ENCODE data around the gene ROBO2. TPM values are rescaled to one million over a fixed set of nuclear protein-coding genes. Genes with fewer than 3 reads are reported as not detected.

The ROBO2 gene
- total RNA-seq, 1 donor from 2014 or later, result 11.0 TPM

DNA sequence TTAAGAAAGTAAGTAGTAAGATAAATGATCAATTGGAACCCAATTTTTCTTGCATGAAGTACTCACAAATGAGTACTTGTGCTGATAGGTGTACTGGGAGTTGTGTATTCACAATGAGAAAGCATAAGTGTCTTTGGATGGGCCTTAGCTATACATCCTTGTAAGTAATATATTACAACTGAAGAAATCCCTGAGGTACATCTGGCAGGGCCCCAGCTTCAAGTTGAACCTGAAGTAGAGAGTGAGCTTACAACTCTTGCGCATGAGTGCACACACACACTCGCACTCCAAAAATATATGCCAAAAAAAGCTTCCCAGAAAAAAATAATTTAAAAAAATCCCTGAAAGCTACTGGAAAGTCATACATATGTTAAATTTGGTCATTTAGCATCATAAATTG is 222.5 kb downstream of the ROBO2 start:
- Histone ChIP-seq H3K27me3 (no peaks in the 10 kb centered on the region), H3K9me3 (no peaks in the 10 kb centered on the region), H3K36me3 (no peaks in the 10 kb centered on the region), H3K4me1 (no peaks in the 10 kb centered on the region), H3K27ac (no peak overlapping the region), H3K4me3 (no peak overlapping the region)
- intact Hi-C loops (cut with DNase I), result no loop called here
- DNase-seq (ENCODE audit: extremely low spot score in 2 of 2), result no peak
- TF ChIP-seq POLR2AphosphoS5 (IDR thresholded peaks at IDR 0.05; ENCODE audit: insufficient read depth in 1 of 2, low read depth in 1 of 2) (no peak), POLR2A (IDR thresholded peaks at IDR 0.05) (no peak)
- TF ChIP-seq, protein P1, sequence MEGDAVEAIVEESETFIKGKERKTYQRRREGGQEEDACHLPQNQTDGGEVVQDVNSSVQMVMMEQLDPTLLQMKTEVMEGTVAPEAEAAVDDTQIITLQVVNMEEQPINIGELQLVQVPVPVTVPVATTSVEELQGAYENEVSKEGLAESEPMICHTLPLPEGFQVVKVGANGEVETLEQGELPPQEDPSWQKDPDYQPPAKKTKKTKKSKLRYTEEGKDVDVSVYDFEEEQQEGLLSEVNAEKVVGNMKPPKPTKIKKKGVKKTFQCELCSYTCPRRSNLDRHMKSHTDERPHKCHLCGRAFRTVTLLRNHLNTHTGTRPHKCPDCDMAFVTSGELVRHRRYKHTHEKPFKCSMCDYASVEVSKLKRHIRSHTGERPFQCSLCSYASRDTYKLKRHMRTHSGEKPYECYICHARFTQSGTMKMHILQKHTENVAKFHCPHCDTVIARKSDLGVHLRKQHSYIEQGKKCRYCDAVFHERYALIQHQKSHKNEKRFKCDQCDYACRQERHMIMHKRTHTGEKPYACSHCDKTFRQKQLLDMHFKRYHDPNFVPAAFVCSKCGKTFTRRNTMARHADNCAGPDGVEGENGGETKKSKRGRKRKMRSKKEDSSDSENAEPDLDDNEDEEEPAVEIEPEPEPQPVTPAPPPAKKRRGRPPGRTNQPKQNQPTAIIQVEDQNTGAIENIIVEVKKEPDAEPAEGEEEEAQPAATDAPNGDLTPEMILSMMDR (IDR thresholded peaks at IDR 0.05), result no peak

DNA sequence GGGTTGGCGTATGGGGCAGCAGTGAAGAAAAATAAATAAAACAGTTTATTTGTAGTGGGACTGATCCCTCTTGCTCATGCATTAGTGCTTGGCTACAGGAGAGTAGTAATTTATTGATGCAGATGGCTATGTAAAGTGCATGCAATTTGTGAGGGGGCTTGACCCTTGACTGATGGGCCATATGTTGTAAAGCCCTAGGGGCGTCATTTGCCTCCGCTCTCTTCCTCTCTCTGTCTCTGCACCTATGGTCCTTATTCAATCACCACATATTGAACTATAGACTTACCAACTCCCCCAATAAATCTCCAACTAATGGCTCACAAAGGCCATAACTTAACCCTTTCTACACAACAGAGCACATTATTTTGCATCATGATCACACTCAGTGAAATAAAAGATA is 227.7 kb downstream of the ROBO2 start:
- no peak for DNase-seq (ENCODE audit: extremely low spot score in 2 of 2)
- Histone ChIP-seq H3K27me3 (no peaks in the 10 kb centered on the region), H3K9me3 (no peaks in the 10 kb centered on the region), H3K27ac (no peak overlapping the region), H3K4me1 (no peaks in the 10 kb centered on the region), H3K4me3 (no peak overlapping the region), H3K36me3 (no peaks in the 10 kb centered on the region)
- intact Hi-C loops (cut with DNase I), result no loop called here
- no peak for TF ChIP-seq POLR2A (IDR thresholded peaks at IDR 0.05)
- TF ChIP-seq, protein P1 (IDR thresholded peaks at IDR 0.05), result no peak
- TF ChIP-seq POLR2AphosphoS5 (IDR thresholded peaks at IDR 0.05; ENCODE audit: insufficient read depth in 1 of 2, low read depth in 1 of 2), result no peak

GRCh38 chr3:77271306-77271705 is 231.4 kb downstream of the ROBO2 start:
- DNase-seq (ENCODE audit: extremely low spot score in 2 of 2), result no peak
- Histone ChIP-seq H3K27ac (no peak overlapping the region), H3K4me1 (no peaks in the 10 kb centered on the region), H3K4me3 (no peak overlapping the region), H3K36me3 (no peaks in the 10 kb centered on the region), H3K9me3 (no peaks in the 10 kb centered on the region), H3K27me3 (no peaks in the 10 kb centered on the region)
- TF ChIP-seq POLR2A (IDR thresholded peaks at IDR 0.05), result no peak
- TF ChIP-seq, protein P1 (IDR thresholded peaks at IDR 0.05), result no peak
- no peak for TF ChIP-seq POLR2AphosphoS5 (IDR thresholded peaks at IDR 0.05; ENCODE audit: insufficient read depth in 1 of 2, low read depth in 1 of 2)
- intact Hi-C loops (cut with DNase I), result no loop called here

GRCh38 chr3:77271711-77272110 is 231.8 kb downstream of the ROBO2 start:
- Histone ChIP-seq H3K27me3 (no peaks in the 10 kb centered on the region), H3K36me3 (no peaks in the 10 kb centered on the region), H3K9me3 (no peaks in the 10 kb centered on the region), H3K27ac (no peak overlapping the region), H3K4me1 (no peaks in the 10 kb centered on the region), H3K4me3 (no peak overlapping the region)
- no peak for DNase-seq (ENCODE audit: extremely low spot score in 2 of 2)
- TF ChIP-seq, protein P1 (IDR thresholded peaks at IDR 0.05), result no peak
- TF ChIP-seq POLR2A (IDR thresholded peaks at IDR 0.05), result no peak
- TF ChIP-seq POLR2AphosphoS5 (IDR thresholded peaks at IDR 0.05; ENCODE audit: insufficient read depth in 1 of 2, low read depth in 1 of 2), result no peak
- intact Hi-C loops (cut with DNase I), result no loop called here

DNA sequence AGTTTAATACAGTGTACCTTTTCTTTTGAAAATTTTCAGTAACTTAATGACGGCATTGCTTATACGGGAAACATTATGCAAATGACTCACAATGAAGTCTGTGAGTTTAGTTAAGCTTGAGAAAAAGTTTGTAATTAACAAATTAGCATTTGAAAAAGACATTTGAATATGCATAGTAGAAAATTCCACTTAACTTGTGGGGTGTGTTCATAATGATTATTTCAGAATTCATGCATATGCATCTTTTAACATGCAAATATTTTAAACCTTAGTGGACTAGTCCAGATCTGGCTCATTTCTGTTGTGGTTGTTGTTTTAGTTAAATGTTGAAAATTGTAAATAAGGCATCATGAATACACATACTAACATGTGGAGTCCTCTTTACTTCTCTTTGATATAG is 239.4 kb downstream of the ROBO2 start:
- Histone ChIP-seq H3K4me3 (no peak overlapping the region), H3K27me3 (no peaks in the 10 kb centered on the region), H3K27ac (no peak overlapping the region), H3K9me3 (no peaks in the 10 kb centered on the region), H3K4me1 (no peaks in the 10 kb centered on the region), H3K36me3 (no peaks in the 10 kb centered on the region)
- intact Hi-C loops (cut with DNase I), result no loop called here
- DNase-seq (ENCODE audit: extremely low spot score in 2 of 2), result no peak
- TF ChIP-seq, protein P1 (IDR thresholded peaks at IDR 0.05), result no peak
- TF ChIP-seq POLR2AphosphoS5 (IDR thresholded peaks at IDR 0.05; ENCODE audit: insufficient read depth in 1 of 2, low read depth in 1 of 2) (no peak), POLR2A (IDR thresholded peaks at IDR 0.05) (no peak)

Data from vagina (tissue), 2 donors.